NCI-H1105 treated with DMSO at 0.1 percent for 48 hours (cell line): ENCODE measurements around the gene SDK1.
A peak's percentile ranks its signal among the peaks of the same experiment; 100 is the strongest.
"Not testable (repeated sequence)": the region's sequence is repeated elsewhere in the genome, so short reads cannot be mapped to it uniquely, and the experiment has no call there.

Source experiments
- DNase-seq: peaks from one replicate; lab custom pipeline; 2025; lab: John Stamatoyannopoulos, UW

Gene SDK1

DNA sequence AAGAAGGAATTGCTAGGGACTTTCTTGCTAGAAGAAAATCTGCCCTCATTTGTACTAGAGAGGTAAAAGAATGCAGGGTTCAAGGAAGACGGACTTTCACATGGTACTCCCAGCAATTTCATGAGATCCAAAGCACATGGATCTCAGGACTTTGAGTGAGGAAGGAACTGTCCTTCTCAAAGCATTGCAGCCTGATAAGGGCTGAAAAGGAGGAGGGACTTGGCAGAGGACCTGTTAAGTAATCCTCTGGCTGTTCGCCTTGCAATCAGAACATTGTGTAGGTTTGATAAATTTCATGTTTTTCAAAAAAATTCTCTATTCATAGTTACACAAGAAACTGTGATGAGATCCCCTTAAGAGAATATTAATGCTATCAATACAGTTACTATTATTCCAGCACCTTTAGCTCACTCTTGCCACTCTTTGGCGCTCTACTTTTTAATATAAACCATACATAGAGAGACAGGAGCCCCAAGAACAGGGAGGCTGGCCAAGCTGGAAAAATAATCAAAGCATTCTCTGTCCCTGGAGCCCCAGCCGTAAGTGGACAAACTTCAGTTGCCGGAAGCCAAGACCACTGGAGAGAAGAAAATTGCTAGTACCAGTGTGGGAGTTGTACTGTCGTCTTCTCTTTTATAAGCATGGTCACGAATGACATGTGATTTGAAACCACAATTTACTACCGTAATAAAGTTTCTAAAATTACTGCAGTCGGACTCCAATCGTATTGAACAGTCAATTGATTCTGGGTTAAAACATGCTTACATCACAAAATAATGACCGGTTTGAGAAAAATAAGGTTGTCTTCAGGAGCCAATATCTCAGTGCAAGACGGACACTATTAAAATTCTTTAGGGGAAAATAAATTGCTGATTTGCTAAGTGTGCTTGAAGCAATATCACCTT lies 424.4 kb downstream of the SDK1 start:
- no peak for DNase-seq

DNA sequence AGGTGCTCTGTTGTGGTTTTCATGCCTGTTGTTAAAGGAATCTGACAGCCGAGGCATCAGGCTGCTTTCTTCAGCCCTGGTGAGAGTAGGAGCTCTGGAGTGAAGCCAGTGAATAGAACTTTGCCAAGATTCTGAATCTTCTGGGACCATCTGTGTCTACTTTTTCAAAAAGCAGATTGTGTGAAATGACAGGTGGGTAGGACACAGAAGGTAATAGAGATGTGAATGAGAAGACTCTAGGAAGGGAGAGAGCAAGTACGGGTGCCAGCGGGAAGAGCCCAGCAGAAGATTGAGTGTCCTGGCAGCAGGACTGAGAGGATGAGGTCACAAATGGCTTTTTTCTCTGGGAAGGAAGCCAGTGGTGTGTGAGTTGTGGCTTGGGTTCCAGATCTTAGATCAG lies 429.2 kb downstream of the SDK1 start:
- no peak for DNase-seq

DNA sequence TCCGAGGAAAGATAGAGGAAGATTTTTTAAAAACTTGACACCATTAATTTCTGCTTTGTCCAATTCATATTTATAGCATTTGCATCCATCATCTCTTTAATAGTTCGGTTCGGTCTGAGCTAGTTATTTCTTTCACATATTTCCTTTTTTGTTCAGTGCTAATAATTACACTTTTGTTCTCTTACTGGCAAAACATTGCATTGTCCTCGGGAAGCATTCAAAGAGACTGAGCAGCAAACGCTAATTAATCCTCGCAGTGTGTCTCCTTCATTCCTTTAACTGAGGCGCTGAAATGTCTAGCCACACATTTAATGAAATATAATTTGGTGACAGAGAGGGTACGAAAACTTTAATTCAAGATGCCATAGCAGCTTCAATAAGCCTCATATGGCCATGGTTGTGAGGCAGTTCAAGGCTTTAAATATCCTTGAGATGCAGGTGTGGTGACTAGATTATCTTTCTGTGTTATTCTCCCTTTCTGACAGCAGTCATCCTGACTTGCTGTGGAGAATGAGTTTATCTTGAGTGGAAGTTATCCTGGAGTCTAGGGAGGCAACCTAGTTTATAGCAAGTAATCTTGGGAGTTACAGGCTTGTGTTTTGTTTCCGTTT lies 431.4 kb downstream of the SDK1 start:
- no peak for DNase-seq

DNA sequence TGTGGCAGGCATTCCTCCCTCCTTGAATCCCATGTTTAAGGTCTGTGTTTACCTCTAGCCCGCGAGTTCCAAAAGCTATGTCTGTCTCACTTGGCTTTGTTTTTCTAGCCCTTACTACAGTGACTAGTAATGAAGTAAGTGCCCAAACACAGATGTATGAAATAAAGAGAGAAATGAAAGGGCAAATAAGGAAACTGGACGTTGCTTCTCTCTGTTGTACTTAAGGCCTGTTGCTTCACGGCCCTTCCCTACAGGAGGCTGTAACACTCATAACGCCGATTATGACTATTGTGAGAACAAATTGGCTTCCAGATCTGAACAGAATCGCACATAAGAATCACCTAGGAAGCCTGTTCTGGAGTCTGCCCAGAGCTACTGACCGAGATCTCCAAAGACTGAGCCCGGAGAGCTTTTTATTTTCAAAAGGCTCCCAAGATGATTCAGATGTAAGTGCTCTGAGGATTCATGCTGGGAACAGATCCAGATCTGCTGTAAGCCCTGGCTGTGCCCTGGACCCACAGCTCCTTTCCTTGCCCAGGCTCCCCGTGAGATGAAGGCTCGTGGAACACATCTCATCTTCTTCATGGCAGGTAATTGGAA lies 432.6 kb downstream of the SDK1 start:
- no peak for DNase-seq

DNA sequence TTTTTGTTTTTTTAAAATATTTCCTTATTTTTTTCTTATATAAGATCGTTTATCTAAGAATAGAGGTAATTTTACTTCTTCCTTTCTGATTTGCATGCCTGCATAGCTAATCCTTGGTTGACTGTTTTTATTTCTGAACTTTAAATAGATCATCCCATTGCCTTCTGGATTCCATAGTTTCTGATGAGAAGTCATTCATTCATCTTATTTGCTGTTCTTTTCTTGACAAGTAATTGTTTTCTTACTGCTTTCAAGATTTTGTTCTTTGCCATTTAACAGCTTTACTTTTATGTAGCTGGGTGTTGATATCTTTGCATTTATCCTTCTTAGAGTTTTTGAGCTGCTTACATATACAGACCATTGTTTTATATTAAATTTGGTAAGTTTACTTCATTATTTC lies 437.9 kb downstream of the SDK1 start:
- no peak for DNase-seq

DNA sequence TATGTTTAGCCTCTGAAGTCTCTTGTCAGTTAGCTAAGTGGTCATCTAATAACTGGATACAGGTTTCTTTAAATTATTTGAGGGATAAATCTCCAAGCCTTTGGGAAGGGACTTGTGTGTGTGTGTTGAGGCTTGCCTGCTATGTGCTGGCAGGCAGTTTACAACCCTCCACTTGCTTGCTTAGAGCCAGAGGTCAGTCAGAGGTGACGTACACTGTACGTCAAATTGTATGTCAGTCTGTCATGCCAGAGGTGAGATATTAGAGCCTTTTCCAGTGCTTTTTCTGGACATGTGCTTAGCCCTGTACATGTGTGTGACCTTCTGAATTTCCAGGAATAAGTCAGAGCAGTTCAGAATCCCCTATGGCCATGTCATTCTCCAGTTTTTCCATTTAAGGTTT lies 438.9 kb downstream of the SDK1 start:
- no peak for DNase-seq

DNA sequence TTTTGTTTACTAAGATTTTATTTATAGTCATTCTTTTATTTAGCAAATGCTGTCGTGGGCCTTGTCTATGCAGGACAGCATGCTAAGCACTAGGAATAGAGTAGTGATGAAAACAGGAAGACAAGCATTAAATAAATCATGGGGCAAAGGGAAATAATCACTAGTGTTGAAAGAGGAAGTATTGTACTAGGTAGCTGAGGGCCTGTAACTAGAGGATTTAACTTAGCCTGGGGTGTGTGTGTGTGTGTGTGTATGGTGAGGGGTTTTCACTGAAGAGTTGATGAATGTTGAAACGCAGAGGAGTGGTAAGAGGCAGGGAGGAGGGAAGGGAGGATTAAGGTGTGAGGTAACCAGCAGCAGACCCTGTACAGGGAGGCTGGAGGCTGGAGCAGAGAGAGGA lies 446.4 kb downstream of the SDK1 start:
- no peak for DNase-seq

DNA sequence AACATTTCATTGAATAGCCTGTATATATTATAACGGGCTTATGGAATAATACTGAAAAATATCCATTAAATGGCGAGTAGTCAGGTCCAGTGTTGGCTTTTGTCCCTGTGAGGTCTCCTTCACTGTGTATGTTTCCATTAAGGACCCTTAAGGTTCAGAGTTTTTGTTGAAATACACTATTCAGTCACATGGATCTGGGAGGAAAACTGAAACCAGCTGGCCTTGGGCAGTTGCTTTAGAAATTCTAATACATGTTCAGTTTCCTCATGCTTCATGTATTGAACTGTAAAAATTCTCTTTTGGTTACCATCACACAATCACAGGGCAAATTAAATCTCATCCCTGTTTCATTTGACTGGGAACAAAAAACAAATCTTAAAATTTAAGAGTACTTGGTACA lies 447.3 kb downstream of the SDK1 start:
- no peak for DNase-seq

DNA sequence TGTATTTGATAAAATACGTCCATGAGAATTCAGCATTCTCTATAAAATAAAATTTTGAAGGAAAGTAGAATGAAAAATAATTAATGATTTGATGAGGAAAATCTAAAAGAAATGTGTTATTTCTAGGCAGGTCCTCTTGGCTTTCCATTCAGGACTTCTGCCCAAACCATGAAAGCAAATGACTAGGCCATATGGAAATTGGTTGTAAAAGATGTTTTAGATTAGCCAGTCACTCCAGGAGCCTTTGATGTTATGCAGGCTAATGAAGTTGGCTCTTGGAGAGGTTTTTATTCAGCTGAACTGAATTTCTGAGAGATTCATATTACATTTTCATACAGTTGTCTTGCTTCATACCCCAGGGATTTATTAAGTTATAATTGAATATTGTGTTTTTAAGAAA lies 452.8 kb downstream of the SDK1 start:
- DNase-seq = no peak

DNA sequence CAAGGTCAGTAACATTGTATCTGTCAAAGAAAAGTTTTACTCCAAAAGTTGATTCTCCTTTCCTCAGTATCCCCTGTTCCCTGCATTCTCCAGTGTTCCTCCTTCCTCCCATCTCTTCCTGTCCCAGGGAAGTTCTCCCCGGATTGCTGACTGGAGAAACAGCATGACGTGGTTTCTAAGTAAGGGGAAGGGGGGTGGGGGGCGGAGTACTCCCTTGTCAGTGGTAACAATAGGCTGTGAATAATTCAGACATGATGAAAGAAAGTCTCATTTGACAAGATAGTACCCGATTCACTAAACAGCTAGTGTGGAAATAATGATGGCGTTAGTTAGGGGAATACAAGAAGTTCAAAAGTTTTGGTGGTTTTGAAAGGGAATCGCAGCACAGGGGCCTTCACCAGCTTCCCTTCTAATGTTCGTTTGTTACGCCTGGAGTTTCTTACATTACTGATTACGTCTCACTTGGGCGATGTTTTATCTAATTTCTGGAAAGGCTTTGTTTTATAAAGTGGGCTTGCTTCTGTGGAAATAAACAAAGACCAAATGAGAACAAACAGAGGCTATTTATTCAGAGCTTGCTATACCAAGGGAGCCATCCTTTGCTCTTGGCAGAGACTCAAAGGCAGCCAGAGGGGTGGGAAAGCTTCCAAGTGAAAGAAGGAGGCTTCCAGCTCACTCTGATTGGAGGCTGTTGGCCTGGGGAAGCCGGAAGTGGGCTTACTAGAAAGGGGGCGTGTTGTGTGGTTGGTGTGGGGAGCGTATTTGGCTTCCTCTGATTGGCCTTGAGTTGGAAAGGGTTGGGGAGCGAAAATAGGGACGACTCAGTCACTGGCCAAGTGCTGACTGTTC lies 453.7 kb downstream of the SDK1 start:
- DNase-seq = peak; percentile 86

DNA sequence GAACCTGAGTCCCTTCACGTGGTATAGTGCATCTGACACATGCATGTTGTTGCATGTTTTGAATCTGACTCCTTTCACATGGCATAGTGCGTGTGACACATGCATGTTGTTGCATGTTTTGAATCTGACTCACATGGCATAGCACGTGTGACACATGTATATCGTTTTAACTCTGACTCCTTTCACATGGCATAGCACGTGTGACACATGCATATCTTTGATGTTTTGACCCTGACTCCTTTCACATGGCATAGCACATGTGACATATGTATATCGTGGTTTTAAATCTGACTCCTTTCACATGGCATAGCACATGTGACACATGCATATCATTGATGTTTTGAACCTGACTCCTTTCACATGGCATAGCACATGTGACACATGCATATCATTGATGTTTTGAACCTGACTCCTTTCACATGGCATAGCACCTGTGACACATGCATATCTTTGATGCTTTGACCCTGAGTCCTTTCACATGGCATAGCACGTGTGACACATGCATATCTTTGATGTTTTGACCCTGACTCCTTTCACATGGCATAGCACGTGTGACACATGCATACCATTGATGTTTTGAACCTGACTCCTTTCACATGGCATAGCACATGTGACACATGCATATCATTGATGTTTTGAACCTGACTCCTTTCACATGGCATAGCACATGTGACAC lies 454.9 kb downstream of the SDK1 start:
- DNase-seq = not testable (repeated sequence)

DNA sequence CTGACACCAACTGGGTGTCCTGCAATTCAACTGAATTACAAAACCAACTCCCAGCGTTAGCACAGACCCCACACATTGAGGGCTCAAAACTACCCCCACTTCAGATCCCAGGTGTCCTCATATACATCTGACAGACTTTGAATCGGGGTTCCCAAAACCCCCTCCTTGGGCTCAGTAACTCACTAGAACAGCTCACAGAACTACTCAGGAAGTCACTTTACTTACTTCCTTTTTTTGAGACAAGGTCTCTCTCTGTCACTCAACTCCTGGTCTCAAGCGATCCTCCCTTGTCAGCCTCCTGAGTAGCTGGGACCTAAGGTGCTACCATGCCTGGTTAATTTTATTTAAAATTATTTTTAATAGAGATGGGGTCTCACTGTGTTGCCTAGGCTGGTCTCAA lies 456.0 kb downstream of the SDK1 start:
- no peak for DNase-seq

DNA sequence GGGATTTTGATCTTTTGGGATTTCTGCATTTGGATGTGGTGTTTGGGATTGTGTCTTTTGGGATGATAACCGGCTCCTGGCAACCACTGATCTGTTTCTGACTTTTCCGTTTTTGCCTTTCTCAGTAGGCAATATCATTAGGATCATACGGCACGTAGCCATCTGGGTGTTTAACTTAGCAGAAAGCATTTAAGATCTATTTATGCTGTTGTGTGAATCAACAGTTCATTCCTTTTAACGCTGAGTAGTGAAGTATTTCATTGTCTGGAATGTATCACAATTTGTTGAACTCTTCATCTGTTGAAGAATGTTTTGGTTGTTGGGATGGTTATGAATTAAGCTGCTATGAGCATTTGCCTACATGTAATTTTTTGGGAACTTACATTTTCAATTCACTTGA lies 459.6 kb downstream of the SDK1 start:
- no peak for DNase-seq

DNA sequence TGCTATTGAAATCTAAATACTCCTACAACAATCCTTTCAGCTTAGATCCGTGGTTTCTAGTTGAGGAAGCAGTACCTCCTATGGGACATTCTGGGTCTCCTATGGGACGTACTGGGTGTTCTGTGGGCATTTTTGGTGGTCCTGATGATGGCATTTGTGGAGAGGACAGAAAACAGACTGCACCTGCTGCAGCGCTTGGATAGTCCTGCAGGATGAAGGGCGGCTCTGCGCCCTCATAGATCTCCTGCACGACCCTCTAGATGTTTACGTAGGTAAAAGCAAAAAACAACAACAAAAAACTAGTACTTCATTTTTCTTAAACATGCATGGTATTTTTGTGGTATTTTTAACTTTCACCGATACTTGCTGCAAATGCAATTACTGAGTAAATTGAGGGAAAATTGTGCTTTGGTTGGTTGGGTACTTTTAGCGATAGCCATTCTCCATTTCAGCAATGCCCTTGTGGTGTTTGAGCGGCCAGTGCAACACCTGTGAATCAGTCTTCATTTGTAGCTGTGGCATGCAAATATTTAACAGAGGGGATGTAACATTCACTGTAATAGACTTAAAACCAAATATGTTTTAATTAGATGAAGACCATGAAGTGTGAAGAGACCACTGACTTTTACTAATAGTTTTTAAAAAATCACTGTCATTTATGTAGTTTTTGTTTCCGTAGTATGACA lies 461.2 kb downstream of the SDK1 start:
- DNase-seq = no peak

DNA sequence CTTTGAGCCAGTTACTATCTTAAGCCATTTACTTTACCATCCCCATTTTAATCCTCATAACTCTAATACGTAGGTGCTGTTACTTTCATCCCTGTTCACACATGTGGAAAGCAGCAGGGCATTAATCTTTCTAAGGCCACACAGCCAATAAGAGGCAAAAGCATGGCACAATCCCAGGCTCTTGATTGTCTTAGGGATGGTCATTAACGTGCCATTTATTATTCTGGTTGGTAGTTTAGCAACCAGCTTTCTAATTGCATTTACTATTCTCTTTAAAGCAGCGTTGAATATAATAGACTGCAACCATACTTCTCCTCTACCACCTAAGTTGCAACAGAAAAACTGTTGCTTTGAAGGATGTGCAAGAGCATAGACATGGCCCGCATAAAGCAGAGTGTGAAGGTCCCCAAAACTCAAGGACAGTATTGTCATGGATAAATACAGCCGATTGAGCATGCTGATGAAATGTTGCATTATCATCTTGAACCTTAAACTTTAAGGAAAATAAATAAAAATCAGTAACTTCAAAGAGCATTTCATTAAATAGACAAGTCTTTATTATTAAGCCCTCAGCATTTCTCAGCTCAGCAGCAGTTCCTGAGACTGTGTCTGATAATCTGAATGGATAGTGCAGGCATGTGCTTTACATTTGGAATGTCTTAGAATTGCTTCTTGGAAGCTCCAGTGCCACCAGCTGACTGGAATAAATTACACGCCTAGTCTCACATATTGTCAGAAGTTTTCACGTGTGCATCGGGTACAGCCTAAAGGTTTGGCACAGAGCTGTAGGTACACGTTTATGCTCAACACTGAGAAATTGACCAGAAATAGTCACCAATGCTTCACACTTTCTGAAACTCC lies 467.1 kb downstream of the SDK1 start:
- DNase-seq = no peak

DNA sequence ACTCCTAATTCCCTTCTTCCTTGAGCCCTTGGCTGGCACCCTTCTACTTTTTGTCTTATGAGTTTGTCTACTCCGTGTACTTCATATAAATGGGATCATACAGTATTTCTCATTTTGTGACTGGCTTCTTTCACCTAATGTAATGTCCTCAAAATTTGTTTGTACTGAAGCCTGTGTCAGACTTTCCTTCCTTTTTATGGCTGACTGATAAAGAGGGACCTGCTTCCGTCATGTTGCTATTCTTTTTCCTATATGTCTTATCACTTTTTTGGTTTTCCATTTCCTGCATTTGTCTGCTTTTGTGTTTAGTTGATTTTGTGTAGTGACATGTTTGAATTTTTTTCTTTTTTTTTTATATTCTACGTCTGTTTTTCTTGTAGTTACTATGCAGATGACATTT lies 470.9 kb downstream of the SDK1 start:
- DNase-seq = no peak

DNA sequence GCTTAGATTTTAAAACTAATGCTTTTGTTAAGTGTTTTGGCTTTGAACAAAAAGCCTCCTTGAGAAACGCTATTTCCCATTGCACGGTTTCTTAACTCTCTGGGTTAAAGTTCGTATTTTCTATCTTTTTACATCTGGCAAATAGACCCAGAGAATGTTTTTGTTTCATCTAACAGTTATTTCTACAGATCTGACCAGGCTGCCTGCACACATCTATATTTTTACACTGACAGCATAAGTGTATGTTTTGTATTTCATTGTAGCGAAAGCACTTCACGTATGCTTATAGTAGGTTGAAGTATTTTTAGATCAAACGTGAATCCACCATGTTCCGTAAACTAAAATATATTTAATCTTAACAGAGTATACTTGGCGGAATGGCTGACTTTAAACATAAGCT lies 477.3 kb downstream of the SDK1 start:
- no peak for DNase-seq

DNA sequence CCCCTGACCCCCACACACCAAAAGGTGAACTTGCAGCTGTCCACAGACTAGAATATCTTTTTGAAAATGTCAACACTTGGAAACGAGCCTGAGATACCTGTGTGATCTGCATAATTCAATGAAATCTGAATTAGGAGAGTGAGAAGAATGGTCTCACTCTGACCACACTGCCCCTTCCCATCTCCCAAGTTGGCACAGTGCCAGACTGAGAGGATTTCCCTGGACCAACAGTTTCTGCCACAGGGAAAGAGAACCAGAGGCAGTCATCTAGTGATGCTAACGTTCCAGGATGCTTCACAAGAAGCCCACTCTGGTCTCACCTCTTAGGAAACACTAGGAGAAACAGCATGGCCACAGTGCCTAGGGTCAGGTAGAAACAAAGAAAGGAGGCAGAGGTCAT lies 479.0 kb downstream of the SDK1 start:
- DNase-seq = no peak

DNA sequence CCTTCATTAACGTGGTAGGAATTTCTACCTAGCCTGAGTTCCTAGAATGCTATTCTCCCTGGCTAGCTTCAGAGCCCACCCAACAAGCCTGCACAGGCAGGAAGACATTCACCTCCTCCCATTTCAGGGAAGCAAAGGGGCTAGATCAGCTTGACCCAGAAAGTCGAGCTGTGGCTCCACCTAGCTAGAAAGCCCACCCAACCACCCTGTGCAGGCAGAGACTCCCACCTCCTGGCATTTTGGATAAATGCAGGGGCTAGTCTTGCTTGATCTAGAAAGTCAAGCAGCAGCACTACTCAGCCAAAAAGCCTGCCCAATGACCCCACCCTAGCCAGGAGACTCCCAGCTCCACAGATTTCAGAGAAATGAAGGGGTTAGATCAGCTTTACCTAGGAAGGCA lies 479.5 kb downstream of the SDK1 start:
- DNase-seq = no peak

DNA sequence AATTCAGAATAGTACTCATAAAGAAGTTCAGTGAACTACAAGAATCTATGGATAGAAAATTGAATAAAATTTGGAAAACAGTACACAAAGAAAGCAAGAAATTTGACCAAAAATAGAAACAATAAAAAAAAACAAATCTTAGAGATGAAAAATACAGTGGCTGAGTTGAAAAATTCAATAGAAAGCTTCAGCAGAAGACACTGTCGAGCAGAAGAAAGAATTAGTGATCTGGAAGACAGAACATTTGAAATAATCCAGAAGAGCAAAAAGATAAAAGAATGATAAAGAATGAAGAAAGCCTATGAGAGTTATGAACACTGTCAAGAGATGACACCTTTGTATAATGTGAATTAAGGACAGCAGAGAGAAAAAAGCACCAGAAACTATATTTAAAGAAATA lies 480.6 kb downstream of the SDK1 start:
- no peak for DNase-seq
